NCI-H510A (cell line): ENCODE results near the gene CR1.
"Not testable (repeated sequence)": the region's sequence is repeated elsewhere in the genome, so short reads cannot be mapped to it uniquely, and the experiment has no call there.

Source experiments
- DNase-seq: peaks from one replicate; lab custom pipeline; 2025; lab: John Stamatoyannopoulos, UW

CR1 gene

GRCh38 chr1:207644852-207645634 is 149.1 kb downstream of the CR1 start, which contains the start of gene CR1L:
CR1L (plus strand) TSS chr1:207645133; CDS start chr1:207645234, 101 bp downstream.
- peak; percentile 63 for DNase-seq

GRCh38 chr1:207645635-207646081 is 149.7 kb downstream of the CR1 start:
- no peak for DNase-seq

GRCh38 chr1:207646171-207646570 is 150.2 kb downstream of the CR1 start:
- no peak for DNase-seq

- no peak for DNase-seq
Observed at GRCh38 chr1:207646944-207647579, 151.1 kb downstream of the CR1 start.

DNA sequence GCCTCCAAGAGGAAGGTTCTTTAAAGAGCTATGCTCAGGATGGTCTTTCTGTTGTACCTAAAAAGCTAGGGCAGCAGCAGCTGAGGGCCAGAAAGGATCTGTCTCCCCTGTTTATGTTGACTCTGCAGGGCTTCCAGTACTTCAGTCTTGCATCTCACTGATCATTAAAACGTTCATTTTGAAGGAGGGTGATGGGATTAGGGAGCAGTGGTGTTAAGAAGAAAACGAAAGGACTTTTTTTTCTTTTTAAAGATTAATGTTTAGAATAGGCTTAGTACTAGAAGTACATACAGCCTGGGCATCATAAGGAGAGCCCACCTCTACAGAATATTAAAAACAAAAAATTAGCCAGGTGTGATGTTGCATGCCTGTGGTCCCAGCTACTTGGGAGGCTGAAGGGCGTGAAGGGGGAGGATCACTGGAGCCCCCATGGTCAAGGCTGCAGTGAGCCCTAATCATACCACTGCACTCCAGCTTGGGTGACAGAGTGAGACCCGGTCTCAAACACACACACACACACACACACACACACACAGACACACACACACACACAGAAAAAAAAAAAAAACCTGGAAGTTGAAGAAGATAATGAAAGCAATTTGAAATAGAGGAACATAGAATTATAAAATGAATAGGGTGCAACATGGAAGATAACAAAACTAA is 151.8 kb downstream of the CR1 start:
- DNase-seq: no peak

- DNase-seq: no peak
Observed at GRCh38 chr1:207648334-207649209, 152.6 kb downstream of the CR1 start.

DNA sequence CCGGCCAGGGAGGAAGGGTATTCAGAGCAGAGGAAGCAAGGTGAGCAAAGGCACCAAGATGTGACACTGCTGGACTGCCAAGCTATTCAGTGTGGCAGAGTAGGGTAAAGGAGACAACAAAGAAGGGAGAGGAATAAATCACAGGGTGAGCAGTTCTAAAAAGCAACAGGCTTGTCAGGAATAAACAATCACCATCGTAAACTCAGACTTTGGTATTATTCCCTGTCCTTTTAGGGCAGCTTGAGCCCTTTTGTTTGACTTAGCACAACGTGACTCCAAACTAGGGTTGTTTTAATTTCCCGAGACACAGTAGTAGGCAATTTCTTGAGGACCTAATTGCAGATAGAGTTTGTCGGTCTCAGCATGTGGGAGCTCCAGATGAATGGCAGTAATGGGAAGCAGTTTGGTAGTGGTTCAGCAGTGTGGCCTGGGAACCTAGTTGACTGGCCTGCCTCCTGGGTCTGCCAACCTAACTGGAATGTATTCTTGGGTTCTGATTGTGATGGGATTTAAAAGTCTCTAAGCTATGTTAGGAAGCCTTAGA is 153.3 kb downstream of the CR1 start:
- no peak for DNase-seq

DNA sequence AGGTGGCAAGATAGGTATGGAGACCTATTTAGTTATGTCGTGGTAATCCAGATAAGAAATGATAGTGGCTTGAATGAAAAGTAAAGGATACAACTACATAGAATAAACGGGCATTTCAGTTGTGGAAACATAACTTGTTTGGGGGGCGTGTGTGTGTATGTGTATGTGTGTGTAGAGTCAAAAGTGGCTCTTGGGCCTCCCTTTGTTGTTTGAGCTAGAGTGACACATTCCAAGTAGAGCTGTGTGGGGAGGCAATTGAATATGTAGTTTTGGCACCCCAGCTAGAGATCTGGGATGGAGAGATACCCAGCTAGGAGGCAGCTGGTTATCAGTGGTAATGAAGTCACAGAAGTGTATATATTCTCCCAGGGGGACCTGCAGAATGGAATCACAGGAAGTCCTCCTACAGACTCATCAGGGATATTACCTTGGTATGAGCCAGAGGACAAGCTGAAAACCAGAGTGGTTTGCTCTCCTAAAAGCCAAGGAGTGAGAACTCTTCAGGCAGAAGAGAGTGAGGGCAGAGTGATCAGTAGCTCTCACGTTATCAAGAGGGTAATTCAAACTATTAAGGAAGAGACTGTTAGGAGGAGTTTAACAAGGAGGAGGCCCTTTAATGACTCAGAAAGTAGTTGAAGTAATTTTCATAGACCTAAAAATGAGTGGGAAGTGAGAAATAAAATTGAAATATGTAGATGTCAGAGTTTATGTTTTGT is 154.1 kb downstream of the CR1 start:
- DNase-seq: no peak

GRCh38 chr1:207651583-207651982 is 155.6 kb downstream of the CR1 start:
- DNase-seq: no peak

GRCh38 chr1:207654320-207654719 is 158.4 kb downstream of the CR1 start:
- DNase-seq: no peak

- DNase-seq: no peak
Observed at GRCh38 chr1:207658408-207658807, 162.5 kb downstream of the CR1 start.

GRCh38 chr1:207658904-207659485 is 163.0 kb downstream of the CR1 start:
- no peak for DNase-seq

DNA sequence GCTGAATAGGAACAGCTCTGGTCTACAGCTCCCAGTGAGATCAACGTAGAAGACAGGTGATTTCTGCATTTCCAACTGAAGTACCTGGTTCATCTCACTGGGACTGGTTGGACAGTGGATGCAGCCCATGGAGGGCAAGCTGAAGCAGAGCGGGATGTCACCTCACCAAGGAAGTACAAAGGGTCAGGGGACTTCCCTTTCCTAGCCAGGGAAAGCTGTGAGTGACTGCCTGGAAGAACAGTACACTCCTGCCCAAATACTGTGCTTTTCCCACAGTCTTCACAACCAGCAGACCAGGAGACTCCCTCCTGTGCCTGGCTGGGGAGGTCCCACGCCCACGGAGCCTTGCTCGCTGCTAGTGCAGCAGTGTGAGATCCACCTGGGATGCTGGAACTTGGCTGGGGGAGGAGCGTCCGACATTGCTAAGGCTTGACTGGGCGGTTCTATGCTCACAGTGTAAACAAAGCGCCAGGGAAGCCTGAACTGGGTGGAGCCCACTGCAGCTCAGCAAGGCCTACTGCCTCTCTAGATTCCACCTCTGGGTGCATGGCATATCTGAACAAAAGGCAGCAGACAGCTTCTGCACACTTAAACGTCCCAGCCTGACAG is 163.7 kb downstream of the CR1 start:
- peak; percentile 2 for DNase-seq

- DNase-seq: not testable (repeated sequence)
Observed at GRCh38 chr1:207661420-207661819, 165.5 kb downstream of the CR1 start.

DNA sequence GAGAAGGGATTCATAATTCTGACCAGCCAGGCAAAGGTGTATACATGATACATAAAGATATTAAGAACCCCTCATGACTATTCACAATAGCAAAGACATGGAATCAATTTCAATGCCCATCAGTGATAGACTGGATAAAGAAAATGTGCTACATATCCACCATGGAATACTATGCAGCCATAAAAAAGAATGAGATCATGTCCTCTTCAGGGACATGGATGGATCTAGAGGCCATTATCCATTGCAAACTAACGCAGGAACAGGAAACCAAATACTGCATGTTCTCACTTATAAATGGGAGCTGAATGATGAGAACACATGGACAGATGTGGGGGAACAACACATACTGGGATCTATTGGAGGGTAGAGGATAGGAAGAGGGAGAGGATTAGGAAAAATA is 170.4 kb downstream of the CR1 start:
- no peak for DNase-seq

DNA sequence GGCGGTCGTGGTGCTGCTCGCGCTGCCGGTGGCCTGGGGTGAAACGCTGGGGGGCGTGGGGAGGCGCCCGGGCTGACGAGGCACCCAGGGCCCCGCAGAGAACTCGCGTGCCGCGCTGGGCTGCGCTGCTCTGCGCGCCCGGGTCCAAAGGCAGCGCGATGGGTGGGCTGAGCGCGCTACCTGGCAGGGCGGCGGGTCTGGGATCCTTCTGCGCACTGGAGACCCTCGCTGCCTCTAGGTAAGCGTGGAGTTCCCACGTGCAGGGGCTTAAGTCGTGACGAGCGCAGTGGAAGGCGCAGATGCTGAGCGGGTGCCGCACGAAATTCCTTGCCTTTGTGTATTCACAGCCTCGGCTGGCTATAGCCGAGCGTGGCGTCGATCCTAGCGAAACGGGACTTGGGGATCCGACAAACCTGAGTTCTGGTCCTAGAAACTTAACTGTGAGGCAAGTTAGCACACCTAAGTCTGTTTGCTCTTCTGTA is 173.6 kb downstream of the CR1 start:
- DNase-seq: no peak

- DNase-seq: no peak
Observed at GRCh38 chr1:207670192-207670591, 174.2 kb downstream of the CR1 start.

DNA sequence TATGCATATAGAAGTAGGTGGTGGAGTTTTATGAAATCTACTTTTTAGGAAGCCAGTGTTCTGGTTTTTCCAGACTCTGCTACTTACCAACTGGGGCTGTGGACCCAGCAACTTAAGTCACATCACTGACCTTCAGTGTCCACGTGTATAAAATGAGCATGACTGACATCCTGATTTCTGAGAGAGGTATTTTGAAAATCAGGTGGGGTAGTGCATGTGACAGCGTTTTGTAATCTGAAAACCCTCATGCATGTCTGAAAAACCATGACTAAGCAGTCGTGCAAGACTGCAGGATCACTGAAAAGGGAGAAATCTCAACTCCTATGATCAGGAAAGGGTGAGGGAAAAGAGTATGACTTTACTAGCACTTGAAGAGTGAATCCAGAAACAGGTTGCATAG is 175.0 kb downstream of the CR1 start:
- DNase-seq: no peak

GRCh38 chr1:207672522-207673130 is 176.7 kb downstream of the CR1 start:
- peak; percentile 48 for DNase-seq

- no peak for DNase-seq
Observed at GRCh38 chr1:207673399-207673798, 177.4 kb downstream of the CR1 start.
